Vagina (tissue), 2 donors: ENCODE measurements around the gene NCR3LG1.

Experiments used
- CTCF ChIP-seq, 3 experiments: fragments of 450-650 bp in 2 of 3; fragments of 200-600 bp in 1 of 3; sonication (generic) in 1 of 3; IDR thresholded peaks; one replicate each; pipeline ENCODE4 v1.5.1; 2017 to 2019; ENCODE audit warnings: antibody characterized with exemption in 3 of 3, mild to moderate bottlenecking in 2 of 3, moderate library complexity in 2 of 3
- POLR2AphosphoS5 ChIP-seq, 2 donors: sonication (generic); formaldehyde crosslinking; IDR thresholded peaks; one replicate each; pipeline ENCODE4 v1.9.0; 2017; ENCODE audit warnings: antibody characterized with exemption in 2 of 2, mild to moderate bottlenecking in 2 of 2, low read depth in 1 of 2; ENCODE audit not compliant: insufficient read depth in 1 of 2

GRCh38 chr11:17354601-17354991 is 3.0 kb downstream of the NCR3LG1 start:
- no peak for TF ChIP-seq POLR2AphosphoS5 (IDR thresholded peaks at IDR 0.05; ENCODE audit: insufficient read depth in 1 of 2, low read depth in 1 of 2)
- peak in 2 of 3 experiments; percentile 31 to 35 for TF ChIP-seq CTCF (IDR thresholded peaks at IDR 0.05)
